ENCODE measurements around the gene ENTPD3. TPM values are rescaled to one million over a fixed set of nuclear protein-coding genes. Genes with fewer than 3 reads are reported as not detected.

Gene ENTPD3, protein sequence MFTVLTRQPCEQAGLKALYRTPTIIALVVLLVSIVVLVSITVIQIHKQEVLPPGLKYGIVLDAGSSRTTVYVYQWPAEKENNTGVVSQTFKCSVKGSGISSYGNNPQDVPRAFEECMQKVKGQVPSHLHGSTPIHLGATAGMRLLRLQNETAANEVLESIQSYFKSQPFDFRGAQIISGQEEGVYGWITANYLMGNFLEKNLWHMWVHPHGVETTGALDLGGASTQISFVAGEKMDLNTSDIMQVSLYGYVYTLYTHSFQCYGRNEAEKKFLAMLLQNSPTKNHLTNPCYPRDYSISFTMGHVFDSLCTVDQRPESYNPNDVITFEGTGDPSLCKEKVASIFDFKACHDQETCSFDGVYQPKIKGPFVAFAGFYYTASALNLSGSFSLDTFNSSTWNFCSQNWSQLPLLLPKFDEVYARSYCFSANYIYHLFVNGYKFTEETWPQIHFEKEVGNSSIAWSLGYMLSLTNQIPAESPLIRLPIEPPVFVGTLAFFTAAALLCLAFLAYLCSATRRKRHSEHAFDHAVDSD
- total RNA-seq (2022) (3.0 and 4.0 TPM in 2 replicates), Bru-seq, nascent RNA (percentile 30 among the genes with signal in this experiment), BruChase-seq, experiment 1, labeled RNA remaining after a 6-hour chase (percentile 33 among the genes with signal in this experiment), BruChase-seq, experiment 2, labeled RNA remaining after a 2-hour chase (percentile 29 among the genes with signal in this experiment)
- long read RNA-seq, partial matches to known transcripts, result 0 of 4 reads
- long read RNA-seq, other reads (novel, unspliced or antisense), result 1 of 4 reads

- CTCF ChIA-PET, result interaction anchor here (0.6 to 1.0 kb wide), 3 partner anchors 19 to 1356 kb away, joined by 3 to 7 read pairs (median 4); no protein-coding TSS in a partner anchor
- intact Hi-C loops (cut with micrococcal nuclease; ENCODE audit: unreplicated experiment), result no loop called here
- Mint-ChIP-seq H3K36me3 (ENCODE audit: insufficient read depth, unreplicated experiment) (peaks cover 16% of the 10 kb centered on the region), H3K4me3 (ENCODE audit: low read depth, unreplicated experiment) (peak within 1 kb of the TSS; percentile 81), H3K4me1 (ENCODE audit: low read depth, unreplicated experiment) (peaks cover 13% of the 10 kb centered on the region), H3K27ac (ENCODE audit: unreplicated experiment) (peak within 1 kb of the TSS; percentile 13), H3K9me3 (ENCODE audit: low read depth, unreplicated experiment) (no peaks in the 10 kb centered on the region), H3K27me3 (ENCODE audit: unreplicated experiment) (no peaks in the 10 kb centered on the region)
- BruUV-seq (replicated peaks), result no TSS peak
- TF ChIP-seq, protein P1, sequence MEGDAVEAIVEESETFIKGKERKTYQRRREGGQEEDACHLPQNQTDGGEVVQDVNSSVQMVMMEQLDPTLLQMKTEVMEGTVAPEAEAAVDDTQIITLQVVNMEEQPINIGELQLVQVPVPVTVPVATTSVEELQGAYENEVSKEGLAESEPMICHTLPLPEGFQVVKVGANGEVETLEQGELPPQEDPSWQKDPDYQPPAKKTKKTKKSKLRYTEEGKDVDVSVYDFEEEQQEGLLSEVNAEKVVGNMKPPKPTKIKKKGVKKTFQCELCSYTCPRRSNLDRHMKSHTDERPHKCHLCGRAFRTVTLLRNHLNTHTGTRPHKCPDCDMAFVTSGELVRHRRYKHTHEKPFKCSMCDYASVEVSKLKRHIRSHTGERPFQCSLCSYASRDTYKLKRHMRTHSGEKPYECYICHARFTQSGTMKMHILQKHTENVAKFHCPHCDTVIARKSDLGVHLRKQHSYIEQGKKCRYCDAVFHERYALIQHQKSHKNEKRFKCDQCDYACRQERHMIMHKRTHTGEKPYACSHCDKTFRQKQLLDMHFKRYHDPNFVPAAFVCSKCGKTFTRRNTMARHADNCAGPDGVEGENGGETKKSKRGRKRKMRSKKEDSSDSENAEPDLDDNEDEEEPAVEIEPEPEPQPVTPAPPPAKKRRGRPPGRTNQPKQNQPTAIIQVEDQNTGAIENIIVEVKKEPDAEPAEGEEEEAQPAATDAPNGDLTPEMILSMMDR (IDR thresholded peaks at IDR 0.05; ENCODE audit: unreplicated experiment), result no peak
- peak; percentile 61 for DNase-seq
These were observed at the start of gene ENTPD3 for GRCh38 chr3:40387001-40387894. TSS of gene ENTPD3 (plus strand) at chr3:40387184. CDS start at chr3:40388058, 874 bp downstream.

- no peak for DNase-seq
- H3K4me3 Mint-ChIP-seq (ENCODE audit: low read depth, unreplicated experiment), result no peak overlapping the region
- H3K9me3 Mint-ChIP-seq (ENCODE audit: low read depth, unreplicated experiment), result no peaks in the 10 kb centered on the region
- intact Hi-C loops (cut with micrococcal nuclease; ENCODE audit: unreplicated experiment), result no loop called here
- TF ChIP-seq, protein P1 (IDR thresholded peaks at IDR 0.05; ENCODE audit: unreplicated experiment), result no peak
- CTCF ChIA-PET, result no interaction called here
- no peaks in the 10 kb centered on the region for H3K4me1 Mint-ChIP-seq (ENCODE audit: low read depth, unreplicated experiment)
- no TSS peak for BruUV-seq (replicated peaks)
- H3K27ac Mint-ChIP-seq (ENCODE audit: unreplicated experiment), result no peak overlapping the region
- no peaks in the 10 kb centered on the region for H3K36me3 Mint-ChIP-seq (ENCODE audit: insufficient read depth, unreplicated experiment)
- H3K27me3 Mint-ChIP-seq (ENCODE audit: unreplicated experiment), result no peaks in the 10 kb centered on the region
These were observed 47.1 kb upstream of the ENTPD3 start for GRCh38 chr3:40339871-40340270.

DNA sequence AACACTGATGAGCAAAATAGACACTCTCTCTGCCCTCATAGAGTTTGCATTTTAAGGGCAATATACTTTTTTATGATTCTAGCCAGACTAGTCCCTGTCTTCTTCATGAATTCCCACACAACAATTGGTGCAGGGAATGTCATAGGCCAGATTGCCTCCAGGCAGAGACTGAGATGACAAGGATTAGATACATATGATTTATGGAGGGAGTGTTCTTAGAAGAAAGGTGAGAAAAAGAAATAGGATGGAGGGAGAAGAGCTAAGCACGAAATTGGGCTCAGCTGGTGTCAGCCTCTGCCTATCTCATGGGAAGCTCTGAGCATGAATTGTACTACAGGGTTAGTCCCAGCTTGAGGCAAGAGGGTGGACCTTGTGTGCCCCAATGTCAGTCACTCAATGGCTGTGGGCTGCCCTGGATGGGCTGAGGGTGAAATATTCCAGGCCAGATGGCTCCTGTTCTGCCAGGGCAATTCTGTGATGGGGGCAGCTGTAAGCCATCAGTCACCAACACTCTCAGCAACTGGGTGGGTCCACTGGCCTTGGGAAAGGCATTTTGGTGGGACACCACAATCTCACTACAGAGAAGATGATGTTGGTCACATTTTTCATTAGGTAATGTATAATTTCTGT, 46.3 kb upstream of the ENTPD3 start:
- no peaks in the 10 kb centered on the region for H3K27me3 Mint-ChIP-seq (ENCODE audit: unreplicated experiment)
- TF ChIP-seq, protein P1 (IDR thresholded peaks at IDR 0.05; ENCODE audit: unreplicated experiment), result no peak
- H3K27ac Mint-ChIP-seq (ENCODE audit: unreplicated experiment), result no peak overlapping the region
- CTCF ChIA-PET, result no interaction called here
- intact Hi-C loops (cut with micrococcal nuclease; ENCODE audit: unreplicated experiment), result no loop called here
- H3K9me3 Mint-ChIP-seq (ENCODE audit: low read depth, unreplicated experiment), result no peaks in the 10 kb centered on the region
- H3K4me1 Mint-ChIP-seq (ENCODE audit: low read depth, unreplicated experiment), result no peaks in the 10 kb centered on the region
- H3K4me3 Mint-ChIP-seq (ENCODE audit: low read depth, unreplicated experiment), result no peak overlapping the region
- no TSS peak for BruUV-seq (replicated peaks)
- DNase-seq, result no peak
- no peaks in the 10 kb centered on the region for H3K36me3 Mint-ChIP-seq (ENCODE audit: insufficient read depth, unreplicated experiment)

DNA sequence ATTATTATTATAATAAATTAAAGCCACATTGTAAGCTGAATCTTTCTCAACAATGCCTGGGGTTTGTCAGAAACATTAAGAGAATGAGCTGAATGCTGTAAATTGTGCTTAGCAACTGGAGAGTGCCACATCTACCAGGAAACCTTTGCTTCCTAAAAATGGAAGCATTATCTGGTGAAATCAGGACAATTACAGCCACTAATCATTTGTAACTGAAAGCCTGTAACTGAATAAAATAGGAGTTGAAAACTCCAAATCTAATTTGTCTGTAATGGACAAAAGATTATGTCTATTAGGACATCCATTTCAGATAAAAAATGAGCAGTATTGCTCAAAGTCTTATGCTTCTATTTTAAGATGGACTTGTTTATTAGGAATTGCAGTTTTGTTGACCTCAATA, 45.3 kb upstream of the ENTPD3 start:
- no peaks in the 10 kb centered on the region for H3K9me3 Mint-ChIP-seq (ENCODE audit: low read depth, unreplicated experiment)
- no peaks in the 10 kb centered on the region for H3K36me3 Mint-ChIP-seq (ENCODE audit: insufficient read depth, unreplicated experiment)
- no peak overlapping the region for H3K4me3 Mint-ChIP-seq (ENCODE audit: low read depth, unreplicated experiment)
- H3K4me1 Mint-ChIP-seq (ENCODE audit: low read depth, unreplicated experiment), result no peaks in the 10 kb centered on the region
- no peak overlapping the region for H3K27ac Mint-ChIP-seq (ENCODE audit: unreplicated experiment)
- intact Hi-C loops (cut with micrococcal nuclease; ENCODE audit: unreplicated experiment), result no loop called here
- H3K27me3 Mint-ChIP-seq (ENCODE audit: unreplicated experiment), result no peaks in the 10 kb centered on the region
- no TSS peak for BruUV-seq (replicated peaks)
- TF ChIP-seq, protein P1 (IDR thresholded peaks at IDR 0.05; ENCODE audit: unreplicated experiment), result no peak
- no peak for DNase-seq
- CTCF ChIA-PET, result interaction anchor here (0.7 kb wide), 1 partner anchor 713 kb away, joined by 4 read pairs; no protein-coding TSS in a partner anchor

Data from Calu3 (cell line).